A673 (cell line): ENCODE results near the gene FKBP4. TPM values are rescaled to one million over a fixed set of nuclear protein-coding genes. Genes with fewer than 3 reads are reported as not detected.

Experiments
- BruUV-seq: library from RNA; stranded (reverse); fragments of 400-500 nt; replicated peaks from 2 replicates; lab custom pipeline; 2021; lab: Mats Ljungman, UMichigan
- CTCF ChIA-PET: fragments of 300-600 bp; sonication (Branson Sonifier 250); formaldehyde crosslinking; loops from one replicate; lab custom pipeline; 2022; ENCODE audit warnings: antibody characterized with exemption; lab: Charles Lee
- POLR2A ChIA-PET: fragments of 300-600 bp; sonication (Branson Sonifier 250); formaldehyde crosslinking; loops from one replicate; lab custom pipeline; 2022; ENCODE audit warnings: antibody characterized with exemption; ENCODE audit not compliant: low non-redundant PET; lab: Charles Lee
- DNase-seq: peaks from one replicate; pipeline ENCODE4 v3.0.0-alpha.2; 2015; ENCODE audit warnings: low spot score
- H3K27ac ChIP-seq: fragments of 200-600 bp; sonication (generic); 2 replicates; pipeline ENCODE4 v1.5.1; 2016; ENCODE audit warnings: mixed run types, low read depth, mild to moderate bottlenecking, mixed read lengths, antibody characterized with exemption, low read length; ENCODE audit not compliant: poor library complexity, severe bottlenecking
- H3K27me3 ChIP-seq: fragments of 200-600 bp; sonication (generic); replicated peaks from 2 replicates; pipeline ENCODE4 v1.6.1; 2017; ENCODE audit warnings: mixed run types, low read depth, mild to moderate bottlenecking, mixed read lengths, antibody characterized with exemption, low read length; ENCODE audit not compliant: insufficient read depth, poor library complexity
- H3K36me3 ChIP-seq: fragments of 200-600 bp; sonication (generic); 2 replicates; pipeline ENCODE4 v1.6.1; 2016; ENCODE audit warnings: mixed run types, mild to moderate bottlenecking, mixed read lengths, antibody characterized with exemption, low read length; ENCODE audit not compliant: insufficient read depth, poor library complexity, severe bottlenecking
- H3K4me1 ChIP-seq: fragments of 200-600 bp; sonication (generic); 2 replicates; pipeline ENCODE4 v1.6.1; 2017; ENCODE audit warnings: mixed run types, mild to moderate bottlenecking, mixed read lengths, antibody characterized with exemption, low read length; ENCODE audit not compliant: insufficient read depth, poor library complexity, severe bottlenecking
- H3K4me3 ChIP-seq: fragments of 200-600 bp; sonication (generic); 2 replicates; pipeline ENCODE4 v1.5.1; 2016; ENCODE audit warnings: low read depth, mixed run types, mild to moderate bottlenecking, mixed read lengths, low read length; ENCODE audit not compliant: poor library complexity, severe bottlenecking
- H3K9me3 ChIP-seq: fragments of 200-600 bp; sonication (generic); 2 replicates; pipeline ENCODE4 v1.6.1; 2016; ENCODE audit warnings: mixed run types, low read depth, mild to moderate bottlenecking, mixed read lengths, antibody characterized with exemption, low read length; ENCODE audit not compliant: poor library complexity, severe bottlenecking
- EZH2 ChIP-seq: fragments of 200-600 bp; sonication (generic); IDR thresholded peaks from 2 replicates; pipeline ENCODE4 v1.6.1; 2017; ENCODE audit warnings: borderline replicate concordance, low read depth, mild to moderate bottlenecking, mixed read lengths, antibody characterized with exemption, low read length; ENCODE audit not compliant: poor library complexity, severe bottlenecking
- intact Hi-C: fragments of 100-400 bp; cut with micrococcal nuclease; formaldehyde crosslinking; loops from one replicate; pipeline ENCODE4 v1.10.0; 2022; ENCODE audit not compliant: unreplicated experiment
- total RNA-seq: library from RNA; stranded (reverse); gene quantifications from 2 replicates; pipeline ENCODE4 v1.2.3, GENCODE V29; 2021
- TF ChIP-seq, protein P1 (sequence below): fragments of 300-800, 200-600 bp; sonication (generic); conservative IDR thresholded peaks from 2 replicates; pipeline ENCODE4 v1.5.1; 2017; ENCODE audit warnings: low read depth, mild to moderate bottlenecking, antibody characterized with exemption, low read length, moderate library complexity, mixed read lengths

FKBP4 gene
- total RNA-seq, 1 experiment from 2014 or later: 196 TPM

DNA sequence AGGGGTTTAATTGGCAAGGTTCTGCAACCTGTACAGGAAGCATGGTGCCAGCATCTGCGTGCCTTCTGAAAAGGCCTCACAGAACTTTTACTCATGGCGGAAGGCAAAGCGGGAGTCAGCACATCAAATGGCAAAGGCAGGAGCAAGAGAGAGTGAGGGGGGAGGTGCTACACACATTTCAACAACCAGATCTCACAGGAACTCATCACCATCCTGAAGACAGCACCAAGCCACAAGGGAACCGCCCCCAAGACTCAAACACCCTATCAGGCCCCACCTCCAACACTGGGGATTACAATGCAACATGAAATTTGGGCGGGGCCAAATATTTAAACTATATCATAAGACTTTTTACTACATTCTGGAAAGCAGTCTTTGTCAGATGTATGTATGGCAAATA, 38.0 kb upstream of the FKBP4 start:
- no peak for DNase-seq
- H3K36me3 ChIP-seq: no peaks in the 10 kb centered on the region

DNA sequence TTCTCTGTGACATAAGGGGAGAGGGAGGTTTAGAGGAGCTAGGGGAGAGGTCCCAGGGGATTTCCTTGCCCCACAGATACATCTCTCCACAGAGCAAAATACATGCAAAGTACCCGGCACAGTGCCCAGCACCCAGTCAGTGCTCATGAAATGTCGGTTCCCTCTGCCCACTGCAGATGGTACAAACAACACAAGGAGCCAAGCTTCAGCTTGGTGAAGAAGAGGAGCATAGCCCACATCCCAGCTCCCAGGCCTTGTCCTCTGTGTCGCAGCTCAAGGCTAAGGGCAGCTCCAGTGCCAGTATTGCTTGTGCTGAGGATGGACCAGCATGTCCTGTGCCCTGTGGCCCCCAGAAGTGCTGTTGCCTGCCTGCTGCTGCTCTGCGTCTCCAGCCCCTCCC, 35.0 kb upstream of the FKBP4 start:
- BruUV-seq: no TSS peak
- H3K27me3 ChIP-seq: peaks cover 26% of the 10 kb centered on the region

More for the DNA sequence above, 38.0 kb upstream of the FKBP4 start:
- POLR2A ChIA-PET: no interaction called here
- intact Hi-C loops: no loop called here
- H3K4me3 ChIP-seq: no peak overlapping the region
- H3K4me1 ChIP-seq: no peaks in the 10 kb centered on the region
- no TSS peak for BruUV-seq
- no peak overlapping the region for H3K27ac ChIP-seq
- H3K27me3 ChIP-seq: peaks cover 46% of the 10 kb centered on the region
- H3K9me3 ChIP-seq: no peaks in the 10 kb centered on the region
- no peak for TF ChIP-seq EZH2
- TF ChIP-seq, protein P1, sequence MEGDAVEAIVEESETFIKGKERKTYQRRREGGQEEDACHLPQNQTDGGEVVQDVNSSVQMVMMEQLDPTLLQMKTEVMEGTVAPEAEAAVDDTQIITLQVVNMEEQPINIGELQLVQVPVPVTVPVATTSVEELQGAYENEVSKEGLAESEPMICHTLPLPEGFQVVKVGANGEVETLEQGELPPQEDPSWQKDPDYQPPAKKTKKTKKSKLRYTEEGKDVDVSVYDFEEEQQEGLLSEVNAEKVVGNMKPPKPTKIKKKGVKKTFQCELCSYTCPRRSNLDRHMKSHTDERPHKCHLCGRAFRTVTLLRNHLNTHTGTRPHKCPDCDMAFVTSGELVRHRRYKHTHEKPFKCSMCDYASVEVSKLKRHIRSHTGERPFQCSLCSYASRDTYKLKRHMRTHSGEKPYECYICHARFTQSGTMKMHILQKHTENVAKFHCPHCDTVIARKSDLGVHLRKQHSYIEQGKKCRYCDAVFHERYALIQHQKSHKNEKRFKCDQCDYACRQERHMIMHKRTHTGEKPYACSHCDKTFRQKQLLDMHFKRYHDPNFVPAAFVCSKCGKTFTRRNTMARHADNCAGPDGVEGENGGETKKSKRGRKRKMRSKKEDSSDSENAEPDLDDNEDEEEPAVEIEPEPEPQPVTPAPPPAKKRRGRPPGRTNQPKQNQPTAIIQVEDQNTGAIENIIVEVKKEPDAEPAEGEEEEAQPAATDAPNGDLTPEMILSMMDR: no peak
- CTCF ChIA-PET: no interaction called here

DNA sequence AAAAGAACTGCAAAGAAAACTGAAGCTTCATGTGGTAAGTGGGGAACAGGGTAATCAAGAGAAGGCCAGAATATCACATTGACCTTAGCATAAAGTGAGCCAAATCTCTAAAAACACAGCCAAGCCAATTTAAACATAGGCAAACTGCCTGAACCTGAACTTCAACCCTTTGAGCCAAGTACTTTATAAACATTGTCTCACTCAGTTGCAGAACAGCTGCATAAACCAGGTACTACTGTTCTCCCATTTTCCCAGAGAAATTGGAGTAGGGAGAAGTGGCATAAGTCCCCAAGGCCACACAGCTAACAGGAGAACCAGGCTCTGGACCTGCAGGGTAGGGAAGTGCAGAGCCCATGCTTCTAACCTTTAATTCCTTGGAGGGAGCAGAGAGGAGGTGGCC, 30.4 kb upstream of the FKBP4 start:
- intact Hi-C loops: no loop called here
- CTCF ChIA-PET: no interaction called here
- DNase-seq: no peak
- TF ChIP-seq EZH2: no peak
- TF ChIP-seq, protein P1: no peak
- BruUV-seq: no TSS peak
- Histone ChIP-seq H3K27me3 (peaks cover 9% of the 10 kb centered on the region), H3K4me3 (no peak overlapping the region), H3K9me3 (no peaks in the 10 kb centered on the region), H3K4me1 (no peaks in the 10 kb centered on the region), H3K27ac (no peak overlapping the region), H3K36me3 (no peaks in the 10 kb centered on the region)
- POLR2A ChIA-PET: no interaction called here

More for the DNA sequence above, 35.0 kb upstream of the FKBP4 start:
- no peaks in the 10 kb centered on the region for H3K4me1 ChIP-seq
- ChIA-PET CTCF (no interaction called here), POLR2A (no interaction called here)
- DNase-seq: no peak
- TF ChIP-seq, protein P1: no peak
- no peak for TF ChIP-seq EZH2
- H3K36me3 ChIP-seq: no peaks in the 10 kb centered on the region
- H3K27ac ChIP-seq: no peak overlapping the region
- intact Hi-C loops: no loop called here
- H3K9me3 ChIP-seq: no peaks in the 10 kb centered on the region
- no peak overlapping the region for H3K4me3 ChIP-seq
